DMS153 (cell line): ENCODE results near the gene GUCA2B.
A peak's percentile ranks its signal among the peaks of the same experiment; 100 is the strongest.

Experiments
- DNase-seq: peaks from one replicate; lab custom pipeline; 2025; lab: John Stamatoyannopoulos, UW

The GUCA2B gene

DNA sequence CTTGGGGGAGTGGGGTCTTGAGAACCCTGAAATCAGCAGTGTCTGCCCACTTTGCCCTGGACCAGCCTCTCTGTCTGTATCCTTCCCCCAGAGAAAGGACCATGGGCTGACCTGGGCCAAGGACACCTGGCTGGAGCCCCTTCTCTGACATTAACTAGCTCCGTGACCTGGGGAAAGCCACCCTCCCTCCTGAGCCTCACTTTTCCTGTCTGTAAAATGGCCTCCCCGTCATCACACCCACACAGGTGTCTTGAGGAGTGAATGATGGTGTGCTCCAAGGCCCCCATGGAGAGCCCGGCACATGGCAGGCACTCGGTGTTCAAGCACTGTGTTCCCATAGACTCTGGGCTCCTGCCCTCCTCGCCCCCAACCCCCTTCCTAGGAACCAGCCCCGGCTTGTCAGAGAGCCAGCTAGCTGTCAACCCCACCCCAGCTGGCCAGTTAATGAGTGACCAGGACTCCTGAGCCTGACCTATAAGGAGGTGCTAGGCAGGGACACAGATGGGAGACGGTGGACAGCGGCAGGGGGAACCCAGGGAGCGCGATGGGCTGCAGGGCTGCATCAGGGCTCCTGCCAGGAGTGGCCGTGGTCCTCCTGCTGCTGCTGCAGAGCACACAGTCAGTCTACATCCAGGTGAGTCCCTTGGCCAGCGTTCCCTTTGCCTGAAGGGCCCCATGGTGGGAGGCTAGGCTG lies at the start of gene GUCA2B:
Gene GUCA2B (plus strand): TSS at position 504 of the 694 bp plus-strand sequence. CDS start 41 bp downstream, at position 545.
- no peak for DNase-seq

DNA sequence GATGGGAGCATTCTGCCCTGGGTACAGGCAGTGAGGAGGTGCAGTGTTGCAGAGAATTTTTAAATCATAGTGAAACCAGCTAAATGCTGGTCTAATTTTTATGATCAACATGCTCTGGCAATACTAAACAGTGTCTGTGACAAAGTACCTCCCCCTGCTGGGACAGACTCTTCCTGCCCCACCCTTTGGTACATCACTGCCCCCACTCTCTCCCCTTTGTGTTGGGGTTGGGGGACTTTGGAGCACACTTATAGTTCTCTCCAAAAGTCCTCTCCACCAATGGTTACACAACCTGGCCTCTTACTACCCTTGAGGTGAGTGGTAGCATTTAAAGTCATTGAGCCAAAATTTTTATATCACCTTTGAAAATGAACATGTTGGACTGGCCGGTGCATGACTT lies 48.2 kb upstream of the GUCA2B start:
- DNase-seq: no peak

DNA sequence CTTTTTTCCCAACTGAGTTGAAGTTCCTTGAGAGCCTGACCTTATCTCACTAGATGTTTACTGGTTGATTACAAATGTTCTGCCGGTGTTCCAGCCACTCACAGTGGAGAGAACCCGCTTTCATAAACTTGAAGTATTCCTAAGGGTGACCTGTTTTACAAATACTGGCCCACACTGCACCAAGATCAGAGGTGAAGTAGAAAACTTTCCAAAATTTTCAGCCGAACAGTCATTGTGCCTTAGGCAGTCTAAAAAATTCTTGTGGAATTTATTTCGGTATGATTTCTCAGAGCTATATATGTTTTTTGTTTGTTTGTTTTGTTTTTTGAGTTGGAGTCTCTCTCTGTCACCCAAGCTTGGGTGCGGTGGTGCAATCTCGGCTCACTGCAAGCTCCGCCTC lies 44.9 kb upstream of the GUCA2B start:
- DNase-seq: no peak

DNA sequence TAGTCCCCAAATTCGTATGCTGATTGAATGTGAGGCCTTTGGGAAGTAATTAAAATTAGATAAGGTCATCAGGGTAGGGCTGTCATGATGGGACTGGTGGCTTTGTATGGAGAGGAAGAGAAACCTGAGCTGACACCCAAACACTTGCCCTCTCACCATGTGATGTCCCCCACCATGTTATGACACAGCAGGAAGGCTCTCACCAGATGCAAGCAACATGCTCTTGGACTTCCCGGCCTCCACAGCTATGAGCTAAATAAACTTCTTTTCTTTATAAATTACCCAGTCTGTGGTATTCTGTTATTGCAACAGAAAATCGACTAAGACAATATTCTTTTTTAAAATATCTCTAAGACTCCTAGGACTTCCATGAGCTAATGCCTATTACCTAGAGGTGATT lies 43.6 kb upstream of the GUCA2B start:
- no peak for DNase-seq

DNA sequence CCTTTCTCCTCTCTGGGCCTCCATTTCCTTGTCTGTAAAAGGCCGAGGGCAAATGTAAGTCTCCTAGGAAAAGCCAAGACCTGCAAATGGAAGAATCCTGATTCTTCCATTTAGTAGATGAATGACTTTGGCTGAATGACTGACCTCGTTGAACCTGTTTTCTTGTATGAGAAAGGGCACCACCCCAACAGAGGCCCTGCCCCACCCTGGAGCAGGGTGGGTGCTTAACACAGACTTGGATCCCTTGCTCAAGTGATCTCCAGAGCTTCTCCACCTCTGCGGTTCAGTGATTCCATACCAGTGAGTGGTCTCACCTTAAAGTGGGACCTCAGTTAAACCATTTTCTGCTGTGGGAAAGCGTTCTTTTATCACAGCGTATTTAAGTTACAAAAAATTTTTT lies 39.0 kb upstream of the GUCA2B start:
- DNase-seq: no peak

DNA sequence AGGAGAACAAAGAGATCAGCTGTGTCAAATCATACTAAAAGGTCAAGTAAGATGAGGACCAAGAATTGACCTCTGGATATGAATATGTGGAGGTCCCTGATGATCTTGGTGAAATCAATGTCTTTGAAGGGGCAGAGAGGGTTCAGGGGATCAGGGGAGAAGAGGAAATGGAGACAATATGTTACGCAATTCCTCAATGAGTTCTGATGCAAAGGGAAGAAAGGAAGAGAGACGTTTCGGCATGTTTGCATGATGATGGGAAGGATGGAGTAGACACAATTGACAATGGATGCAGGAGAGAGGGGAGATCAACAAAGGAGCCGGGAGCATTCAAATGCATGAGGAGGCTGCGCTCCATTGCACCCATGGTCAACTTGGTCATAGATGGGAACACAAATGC lies 36.0 kb upstream of the GUCA2B start:
- DNase-seq: no peak

DNA sequence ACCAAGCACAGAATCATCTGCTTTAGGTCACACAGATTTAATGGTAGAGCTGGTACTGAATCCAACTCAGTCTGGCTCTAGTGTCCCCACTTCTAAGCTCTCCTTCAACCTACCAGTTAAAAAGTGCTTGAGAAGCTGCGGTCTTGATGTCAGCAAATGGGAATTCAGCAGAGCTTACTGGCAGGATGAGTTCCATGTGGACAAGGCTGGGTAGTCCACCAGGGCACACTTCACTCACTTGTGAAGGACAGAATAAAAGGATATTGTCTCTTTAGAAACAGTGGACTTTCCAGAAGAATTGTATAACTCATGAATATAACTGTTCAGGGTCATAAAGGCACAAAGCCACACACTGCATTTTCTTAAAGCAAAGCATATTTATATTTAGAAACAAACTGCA lies 35.1 kb upstream of the GUCA2B start:
- no peak for DNase-seq

DNA sequence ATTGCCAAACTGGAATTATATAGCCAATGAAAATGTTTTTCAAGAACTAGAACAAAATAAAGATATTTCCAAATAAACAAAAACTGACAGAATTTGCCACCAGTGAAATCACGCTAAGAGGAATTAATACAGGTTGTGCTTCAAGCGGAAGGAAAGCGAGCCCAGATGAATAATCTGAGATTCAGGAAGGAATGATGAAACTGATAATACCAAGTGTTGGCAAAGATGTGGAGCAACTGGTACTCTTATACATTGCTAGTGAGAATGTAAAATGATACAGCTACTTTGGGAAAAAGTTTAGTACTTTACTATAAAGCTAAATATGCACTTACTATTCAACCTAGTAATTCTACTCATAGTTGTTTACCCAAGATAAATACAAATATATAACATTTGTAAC lies 30.8 kb upstream of the GUCA2B start:
- no peak for DNase-seq

DNA sequence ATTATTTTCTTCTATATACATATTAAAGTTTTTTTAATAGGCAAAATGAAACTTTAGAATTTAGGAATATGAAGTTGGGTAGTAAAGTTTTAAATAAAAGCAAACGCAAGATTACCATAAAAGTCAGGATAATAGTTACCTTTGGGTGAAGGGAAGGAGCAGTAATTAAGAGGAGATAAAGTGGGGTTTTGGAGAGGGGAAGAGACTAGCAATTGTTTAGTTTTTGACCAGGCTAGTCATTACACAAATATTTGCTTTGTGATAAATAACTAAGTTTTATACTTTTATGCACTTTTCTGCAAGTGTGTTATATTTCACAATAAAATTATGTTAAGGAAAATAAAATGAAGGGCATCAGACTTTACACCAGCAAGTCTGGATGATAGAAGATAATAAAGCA lies 27.7 kb upstream of the GUCA2B start:
- DNase-seq: no peak

DNA sequence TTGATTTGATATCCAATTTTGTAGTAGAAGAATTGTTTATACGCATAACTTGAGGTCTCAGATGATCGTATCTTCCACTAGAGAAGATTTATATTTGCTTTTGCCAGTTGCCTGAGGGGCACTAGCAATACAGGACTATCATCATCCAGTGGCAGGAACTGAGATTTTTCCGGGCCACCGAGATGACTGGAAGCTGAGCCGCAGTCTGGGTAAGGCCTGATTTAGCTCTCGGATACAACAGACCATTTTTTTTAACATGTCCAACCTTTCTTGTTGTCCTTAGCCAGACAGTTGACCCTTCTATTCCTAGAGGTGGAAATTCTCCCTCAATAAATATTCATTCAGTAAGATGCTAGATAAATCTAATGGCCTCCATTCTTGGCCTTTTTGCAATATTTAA lies 25.4 kb upstream of the GUCA2B start:
- DNase-seq: no peak

DNA sequence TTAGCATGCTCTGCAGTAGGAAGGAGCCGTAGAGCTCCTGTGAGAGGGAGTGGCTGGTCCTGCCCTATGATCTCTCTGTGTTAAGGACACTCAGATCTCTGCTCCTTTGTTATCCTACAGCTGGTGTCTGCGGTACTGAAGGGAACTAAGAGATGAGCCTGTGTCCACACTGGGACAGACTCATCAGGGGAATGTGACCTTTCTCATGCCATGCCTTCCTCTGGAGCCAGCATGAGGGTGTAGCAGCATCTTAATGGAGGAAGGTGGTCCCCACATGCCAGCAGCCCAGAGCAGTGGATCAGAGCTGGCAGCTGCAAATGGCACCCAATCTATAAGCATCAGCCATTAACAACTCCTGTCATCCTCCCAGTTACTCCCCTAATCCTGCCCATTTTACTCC lies 24.7 kb upstream of the GUCA2B start:
- DNase-seq: no peak

DNA sequence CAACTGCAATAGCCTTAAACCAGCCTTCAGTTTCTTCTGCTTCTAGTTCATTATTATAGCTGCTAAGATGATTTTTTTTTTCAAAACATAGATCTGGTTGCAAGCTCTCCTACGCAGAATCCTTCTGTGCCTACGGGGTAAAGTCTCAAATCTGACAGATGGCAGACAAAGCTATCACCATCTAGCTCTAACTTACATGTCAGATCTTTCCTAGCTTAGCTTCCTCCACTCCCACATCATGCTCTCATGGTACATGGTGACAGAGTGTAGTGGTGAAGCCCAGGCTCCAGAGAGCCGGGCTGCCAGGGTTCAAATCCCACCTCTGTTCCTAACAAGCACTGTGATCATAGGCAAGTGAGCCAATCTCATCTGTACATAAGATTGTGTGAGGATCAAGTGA lies 24.2 kb upstream of the GUCA2B start:
- no peak for DNase-seq

DNA sequence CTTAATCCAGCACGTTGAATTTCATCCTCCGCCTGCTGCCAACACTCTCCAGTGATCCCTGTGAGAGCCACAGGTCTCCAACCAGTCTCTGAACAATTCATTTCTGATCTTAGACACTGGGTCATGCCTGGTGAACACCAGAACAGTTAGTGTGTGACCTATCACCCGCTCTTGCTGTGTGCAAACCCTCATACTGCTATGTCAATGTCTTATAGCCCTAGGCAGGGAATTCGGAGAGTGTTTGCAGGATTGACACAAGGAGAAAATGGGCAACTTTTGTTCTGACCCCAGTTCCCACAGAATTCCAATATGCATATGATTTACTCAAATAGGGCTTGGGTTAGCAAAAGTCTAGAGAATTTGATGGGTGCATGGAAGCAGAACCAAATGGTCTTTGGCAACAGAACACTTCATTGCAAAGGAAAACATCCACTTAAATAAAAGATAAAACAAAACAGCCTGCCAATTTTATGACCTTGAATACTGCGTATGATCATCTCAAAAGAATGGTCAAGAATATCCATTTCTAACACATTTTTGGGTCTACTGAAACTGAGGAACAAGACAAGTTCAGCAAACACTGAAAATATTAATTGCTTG lies 23.0 kb upstream of the GUCA2B start:
- DNase-seq: no peak

DNA sequence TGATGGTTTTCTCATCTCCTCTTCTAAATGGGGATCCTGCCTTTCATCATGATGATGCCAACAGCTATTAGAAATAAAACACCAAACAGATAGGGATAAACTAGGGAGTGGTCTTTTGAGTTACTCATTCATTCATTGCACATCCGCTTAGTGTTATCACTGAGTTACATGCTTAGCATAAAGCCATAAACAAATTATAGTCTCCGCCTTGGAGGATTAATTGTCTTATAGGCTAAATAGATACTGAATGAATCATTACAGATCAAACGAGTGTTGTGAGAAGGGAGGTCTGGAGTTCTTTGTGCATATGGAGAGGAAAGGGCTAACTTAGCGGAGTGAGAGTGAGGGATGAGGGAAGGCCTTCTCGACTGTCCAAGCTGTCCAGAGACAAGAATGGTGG lies 19.8 kb upstream of the GUCA2B start:
- DNase-seq: no peak

DNA sequence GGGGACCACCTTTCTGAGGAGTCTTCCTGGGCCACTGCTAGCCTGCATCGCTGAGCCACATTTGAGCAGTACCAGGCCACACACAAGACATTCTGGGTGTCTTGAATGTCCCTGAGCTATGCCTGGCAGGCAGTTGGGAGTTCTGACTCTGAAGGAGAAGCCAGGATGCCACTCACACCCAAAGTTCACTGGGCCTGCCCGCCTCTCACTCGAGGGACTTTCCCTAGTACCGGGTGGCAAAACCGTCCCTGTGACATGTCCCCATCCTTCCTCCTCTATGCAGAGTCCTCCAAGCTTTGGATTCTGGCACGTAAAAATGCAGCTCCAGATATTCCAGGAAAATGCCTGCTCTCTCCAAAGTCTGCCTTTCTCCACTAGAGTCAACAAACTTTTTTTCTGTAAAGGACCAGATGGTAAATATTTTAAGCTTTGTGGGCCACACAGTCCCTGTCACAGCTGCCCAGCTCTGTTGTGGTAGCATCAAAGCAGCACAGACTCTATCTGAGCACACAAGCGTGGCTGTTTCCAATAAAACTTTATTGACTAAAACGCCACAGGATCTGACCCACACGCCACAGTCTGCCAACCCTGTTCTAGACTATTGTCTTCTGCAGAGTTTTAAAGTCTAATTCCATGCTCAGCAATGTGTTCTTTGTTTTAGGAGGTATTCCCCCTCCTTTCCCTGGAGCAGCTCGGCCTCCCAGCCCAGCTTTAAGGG lies 19.2 kb upstream of the GUCA2B start:
- DNase-seq: no peak

DNA sequence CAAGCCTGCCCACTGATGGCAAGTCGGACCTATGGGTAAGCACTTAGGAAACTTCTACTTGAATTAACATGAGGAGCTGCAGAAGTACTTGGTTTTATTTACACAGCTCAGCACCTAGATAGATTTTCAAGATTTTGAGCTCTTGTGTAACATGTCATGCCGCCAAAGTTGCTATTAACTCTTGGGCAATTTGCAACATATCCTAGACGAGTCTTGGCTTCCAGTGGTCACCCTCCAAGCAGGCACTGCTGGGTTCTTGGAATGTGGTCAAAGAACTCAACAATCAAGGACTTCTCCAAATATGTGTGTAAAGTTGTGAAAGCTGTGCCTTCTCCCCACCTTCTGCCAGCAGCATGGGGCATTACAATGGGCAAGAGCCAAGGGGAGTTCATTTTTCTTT lies 17.8 kb upstream of the GUCA2B start:
- no peak for DNase-seq

DNA sequence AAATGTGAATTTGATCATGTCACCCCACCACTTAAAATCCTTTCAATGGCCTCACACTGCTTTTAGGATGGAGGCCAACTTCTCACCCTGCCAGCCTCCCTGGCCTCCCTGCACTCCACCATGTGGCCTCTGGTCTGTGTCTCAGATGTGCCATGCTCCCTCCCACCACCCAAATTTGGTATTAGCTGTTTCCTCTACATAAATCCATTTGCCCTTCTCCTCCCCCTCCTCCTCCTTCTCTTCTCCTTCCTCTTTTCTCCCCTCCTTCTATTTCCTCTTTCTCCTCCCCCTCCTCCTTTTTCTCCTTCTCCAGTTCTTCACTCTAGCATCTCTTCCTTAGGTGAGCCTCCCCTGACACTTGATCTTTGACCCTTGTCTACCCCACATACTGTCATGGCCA lies 16.7 kb upstream of the GUCA2B start:
- no peak for DNase-seq

DNA sequence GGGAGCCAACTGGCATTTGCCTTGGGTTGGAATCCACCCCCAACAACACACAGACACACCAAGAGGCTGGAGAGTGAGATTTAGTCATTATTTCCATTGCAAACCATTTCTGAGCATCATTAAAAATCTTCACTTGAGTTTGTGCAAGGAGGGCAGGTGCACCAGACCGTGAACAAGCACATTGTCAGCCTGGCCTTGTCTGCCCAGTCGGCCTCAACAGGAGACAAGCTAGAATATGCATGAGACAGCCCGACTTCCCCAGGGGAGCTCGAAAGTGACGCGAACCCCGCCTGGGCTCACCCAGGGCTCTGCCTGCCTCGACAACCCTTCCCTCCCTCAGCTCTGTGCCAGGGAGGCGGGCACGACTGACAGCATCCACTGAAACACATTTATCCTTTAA lies 15.4 kb upstream of the GUCA2B start:
- DNase-seq: no peak

DNA sequence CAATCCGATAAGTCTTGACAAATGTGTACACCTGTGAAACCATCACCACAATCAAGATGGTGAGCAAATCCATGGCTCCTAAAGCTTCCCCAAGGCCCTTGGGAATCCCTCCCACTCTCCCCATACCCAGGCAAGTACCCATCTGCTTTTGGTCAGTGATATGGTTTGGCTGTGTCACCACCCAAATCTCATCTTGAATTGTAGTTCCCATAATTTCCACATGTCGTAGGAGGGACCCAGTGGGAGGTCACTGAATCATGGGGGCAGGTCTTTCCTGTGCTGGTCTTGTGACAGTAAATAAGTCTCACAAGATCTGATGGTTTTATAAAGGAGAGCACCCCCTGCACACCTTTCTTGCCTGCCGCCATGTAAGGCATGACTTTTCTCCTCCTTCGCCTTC lies 14.6 kb upstream of the GUCA2B start:
- DNase-seq: no peak

DNA sequence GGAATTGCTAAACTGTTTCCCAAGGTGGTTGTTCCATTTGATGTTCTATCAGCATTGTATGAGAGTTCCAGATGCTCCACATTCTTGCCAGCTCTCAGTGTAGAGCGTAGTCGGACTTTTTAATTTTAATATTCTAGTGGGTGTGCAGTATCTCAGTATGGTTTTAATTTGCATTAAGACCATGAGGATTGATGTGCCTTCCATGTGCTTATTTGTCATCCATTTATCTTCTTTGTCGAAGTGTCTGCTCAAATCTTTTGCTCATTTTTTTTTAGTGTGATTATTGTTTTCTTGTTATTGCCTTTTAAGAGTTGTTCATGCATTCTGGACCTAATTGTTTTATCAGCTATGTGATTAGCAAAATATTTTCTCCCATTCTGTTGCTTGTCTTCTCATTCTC lies 13.8 kb upstream of the GUCA2B start:
- no peak for DNase-seq

DNA sequence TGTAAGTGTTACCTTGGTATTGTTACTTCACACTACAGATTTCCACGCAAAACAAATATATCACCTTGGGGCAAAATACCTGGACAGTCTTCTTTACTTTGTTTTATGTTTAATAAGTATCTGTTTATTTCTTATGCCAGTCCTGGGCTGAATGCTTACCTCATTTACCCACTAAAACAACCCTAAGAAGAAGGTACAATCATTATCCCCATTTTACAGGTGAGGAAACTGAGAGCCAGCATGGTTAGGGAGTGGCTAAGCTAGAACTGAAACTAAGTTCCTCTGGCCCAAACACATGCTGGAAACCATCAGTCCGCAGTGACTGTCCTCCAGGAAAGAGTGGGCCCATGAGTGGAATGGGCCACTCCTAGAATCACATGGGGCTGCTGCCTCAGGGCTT lies 13.0 kb upstream of the GUCA2B start:
- DNase-seq: no peak

DNA sequence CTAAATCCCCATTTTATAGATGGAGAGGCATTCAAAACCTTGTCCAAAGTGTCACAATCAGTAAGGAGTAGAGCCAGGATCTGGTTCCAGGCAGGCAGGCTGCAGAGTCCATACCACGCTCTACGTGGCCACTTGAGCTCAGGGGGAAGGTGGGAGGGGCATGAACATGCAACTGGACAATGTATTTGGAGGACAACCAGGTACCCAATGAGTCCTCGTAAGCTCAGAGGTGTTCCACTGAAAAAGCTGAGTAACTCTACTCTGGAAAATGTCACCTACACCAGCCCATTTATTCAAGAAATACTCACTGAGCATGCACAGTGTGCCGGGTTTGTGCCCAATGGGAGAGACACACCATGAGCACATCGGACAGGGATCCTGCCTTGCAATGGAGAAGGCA lies 11.2 kb upstream of the GUCA2B start:
- DNase-seq: no peak

DNA sequence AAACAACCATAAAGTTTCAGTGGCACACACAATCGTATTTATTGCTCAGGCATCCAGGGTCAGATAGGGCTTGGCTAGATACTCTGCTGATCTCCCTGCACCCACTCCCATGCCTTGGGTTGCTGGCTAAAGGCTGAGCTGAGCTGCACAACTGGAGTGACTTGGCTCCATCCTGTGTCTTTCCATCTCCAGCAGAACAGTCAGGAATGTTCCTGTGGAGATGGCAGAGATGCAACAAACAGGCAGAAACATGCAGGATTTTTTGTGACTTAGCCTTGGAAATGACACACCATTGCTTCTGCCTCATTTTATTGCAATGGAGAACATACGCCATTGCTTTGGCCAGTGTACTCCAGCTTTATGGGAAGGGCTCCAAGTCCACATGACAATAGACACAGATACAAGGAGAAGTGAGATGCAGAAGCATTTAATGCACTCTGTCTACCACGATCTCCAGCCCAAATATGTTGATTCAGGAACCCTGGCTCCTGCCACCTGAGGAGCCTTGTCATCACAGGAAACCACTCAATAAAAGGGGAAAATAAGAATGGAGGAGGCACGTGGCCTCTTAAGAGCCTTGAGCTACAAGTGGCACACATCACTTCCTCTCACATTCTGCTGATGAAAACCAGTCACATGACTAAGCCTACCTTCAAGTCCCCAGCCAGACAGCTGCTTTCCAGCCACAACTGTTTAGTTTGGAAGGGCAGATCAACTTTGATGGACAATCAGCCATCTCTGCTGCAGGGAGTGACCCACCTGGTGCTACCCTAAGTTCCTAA lies 10.1 kb upstream of the GUCA2B start:
- peak; percentile 93 for DNase-seq
